Caco-2 (cell line): ENCODE data around the gene SPATS2L. TPM values are rescaled to one million over a fixed set of nuclear protein-coding genes. Genes with fewer than 3 reads are reported as not detected.

Source experiments
- BruUV-seq: library from RNA; stranded (reverse); fragments of 400-500 nt; replicated peaks from 2 replicates; lab custom pipeline; 2021; lab: Mats Ljungman, UMichigan
- CTCF ChIA-PET: fragments of 300-600 bp; sonication (Branson Sonifier 250); formaldehyde crosslinking; loops from one replicate; lab custom pipeline; 2022; ENCODE audit warnings: antibody characterized with exemption; lab: Charles Lee
- POLR2A ChIA-PET: fragments of 300-600 bp; sonication (Branson Sonifier 250); formaldehyde crosslinking; loops from one replicate; lab custom pipeline; 2022; ENCODE audit warnings: antibody characterized with exemption; lab: Charles Lee
- DNase-seq, 2 experiments: peaks; one replicate each; pipeline versions ENCODE4 v3.0.0 to v3.0.0-alpha.2; 2020 to 2022
- H3K27me3 ChIP-seq: replicated peaks from 2 replicates; pipeline ENCODE4 v1.6.0; 2011; ENCODE audit warnings: low read length; ENCODE audit not compliant: control insufficient read depth, insufficient read depth
- H3K36me3 ChIP-seq: 2 replicates; pipeline ENCODE4 v1.5.1; 2011; ENCODE audit warnings: low read length; ENCODE audit not compliant: control insufficient read depth, insufficient read depth
- H3K4me1 ChIP-seq: fragments of 250-450 bp; sonication (Bioruptor Pico); 2 replicates; pipeline ENCODE4 v1.5.1; 2020; ENCODE audit warnings: mild to moderate bottlenecking
- H3K4me3 ChIP-seq: 2 replicates; pipeline ENCODE4 v1.5.1; 2011; ENCODE audit warnings: low read depth, mild to moderate bottlenecking, control low read depth, low read length
- H3K9me3 ChIP-seq: fragments of 250-450 bp; sonication (Bioruptor Pico); 2 replicates; pipeline ENCODE4 v1.5.1; 2020; ENCODE audit warnings: mild to moderate bottlenecking, moderate library complexity
- H3K27ac Mint-ChIP-seq: one replicate; pipeline ENCODE4 v1.8.0; 2022; ENCODE audit warnings: mixed read lengths; ENCODE audit not compliant: unreplicated experiment
- H3K27me3 Mint-ChIP-seq: one replicate; pipeline ENCODE4 v1.8.0; 2022; ENCODE audit warnings: mixed read lengths; ENCODE audit not compliant: insufficient read depth, unreplicated experiment
- H3K36me3 Mint-ChIP-seq: one replicate; pipeline ENCODE4 v1.8.0; 2022; ENCODE audit warnings: mild to moderate bottlenecking, mixed read lengths; ENCODE audit not compliant: insufficient read depth, unreplicated experiment
- H3K4me1 Mint-ChIP-seq: one replicate; pipeline ENCODE4 v1.8.0; 2022; ENCODE audit warnings: low read depth, mixed read lengths; ENCODE audit not compliant: unreplicated experiment
- H3K4me3 Mint-ChIP-seq: one replicate; pipeline ENCODE4 v1.8.0; 2022; ENCODE audit warnings: mild to moderate bottlenecking, moderate library complexity, mixed read lengths; ENCODE audit not compliant: unreplicated experiment
- H3K9me3 Mint-ChIP-seq: one replicate; pipeline ENCODE4 v1.8.0; 2022; ENCODE audit warnings: mixed read lengths; ENCODE audit not compliant: unreplicated experiment
- intact Hi-C: fragments of 100-400 bp; cut with micrococcal nuclease; formaldehyde crosslinking; loops from one replicate; pipeline ENCODE4 v1.10.0; 2022; ENCODE audit not compliant: unreplicated experiment
- total RNA-seq: library from RNA; stranded (reverse); gene quantifications from 2 replicates; pipeline ENCODE4 v1.2.3, GENCODE V29; 2022
- TF ChIP-seq, protein P1 (sequence below), 2 experiments: fragments of 200-600 bp in 1 of 2; IDR thresholded peaks; 1 replicate in 1 of 2; 2 replicates in 1 of 2; pipeline versions ENCODE4 v1.5.1 to v1.8.0; 2011 to 2022; ENCODE audit warnings: antibody characterized with exemption in 1 of 2, control low read depth in 1 of 2, inconsistent platforms in 1 of 2, low read depth in 1 of 2, low read length in 1 of 2, mild to moderate bottlenecking in 1 of 2, moderate library complexity in 1 of 2; ENCODE audit not compliant: insufficient read depth in 1 of 2, severe bottlenecking in 1 of 2, unreplicated experiment in 1 of 2

Gene SPATS2L
- total RNA-seq, 1 experiment from 2014 or later, result 196 TPM

DNA sequence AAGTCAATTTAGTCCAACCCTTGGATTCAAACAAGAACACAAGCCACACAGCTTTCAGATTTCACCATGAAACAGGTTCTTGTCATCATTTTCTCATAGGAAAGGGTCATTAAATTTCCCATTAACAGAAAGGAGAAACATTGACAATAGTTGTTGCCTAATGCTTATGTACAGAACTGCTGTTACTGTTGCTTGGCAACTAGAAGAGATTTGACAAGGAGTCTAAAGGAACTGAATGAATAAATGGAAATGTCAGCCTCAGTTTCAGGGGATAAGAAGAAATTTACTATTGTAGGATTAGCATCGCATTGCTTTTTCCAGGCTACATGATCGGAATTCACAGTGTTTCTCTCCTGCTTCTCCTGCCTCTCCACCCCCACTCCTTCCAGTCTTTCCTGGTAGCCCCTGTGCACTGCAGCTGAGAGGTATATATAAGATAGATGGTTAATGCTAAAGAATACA lies 90.3 kb downstream of the SPATS2L start:
- Mint-ChIP-seq H3K27me3 (no peaks in the 10 kb centered on the region), H3K4me1 (peaks cover 21% of the 10 kb centered on the region)
- CTCF ChIA-PET, result no interaction called here

DNA sequence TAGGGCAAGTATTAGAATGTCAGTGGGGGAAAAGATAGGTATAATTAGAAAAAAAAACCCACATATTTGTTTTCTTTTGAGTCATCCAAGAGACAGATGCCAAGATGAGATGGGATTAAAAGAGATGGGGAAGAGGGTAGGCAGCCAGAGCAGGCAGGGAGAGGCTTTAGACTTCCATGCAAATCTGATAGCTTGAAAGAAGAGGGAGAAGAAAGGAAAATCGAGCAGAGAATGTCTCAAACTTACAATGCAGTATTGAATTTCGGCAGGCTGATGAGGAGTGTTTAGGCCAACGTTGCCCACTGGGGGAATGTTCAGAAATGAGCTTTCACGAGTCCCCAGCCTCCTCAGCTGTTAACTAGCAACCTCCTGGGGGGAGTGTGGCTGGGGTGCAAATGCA lies 91.3 kb downstream of the SPATS2L start:
- no TSS peak for BruUV-seq
- Mint-ChIP-seq H3K9me3 (no peaks in the 10 kb centered on the region), H3K27ac (peak overlapping the region; percentile 1), H3K27me3 (no peaks in the 10 kb centered on the region), H3K36me3 (peaks cover 54% of the 10 kb centered on the region), H3K4me3 (no peak overlapping the region), H3K4me1 (peaks cover 29% of the 10 kb centered on the region)
- H3K27me3 ChIP-seq, result no peaks in the 10 kb centered on the region
- TF ChIP-seq, protein P1, sequence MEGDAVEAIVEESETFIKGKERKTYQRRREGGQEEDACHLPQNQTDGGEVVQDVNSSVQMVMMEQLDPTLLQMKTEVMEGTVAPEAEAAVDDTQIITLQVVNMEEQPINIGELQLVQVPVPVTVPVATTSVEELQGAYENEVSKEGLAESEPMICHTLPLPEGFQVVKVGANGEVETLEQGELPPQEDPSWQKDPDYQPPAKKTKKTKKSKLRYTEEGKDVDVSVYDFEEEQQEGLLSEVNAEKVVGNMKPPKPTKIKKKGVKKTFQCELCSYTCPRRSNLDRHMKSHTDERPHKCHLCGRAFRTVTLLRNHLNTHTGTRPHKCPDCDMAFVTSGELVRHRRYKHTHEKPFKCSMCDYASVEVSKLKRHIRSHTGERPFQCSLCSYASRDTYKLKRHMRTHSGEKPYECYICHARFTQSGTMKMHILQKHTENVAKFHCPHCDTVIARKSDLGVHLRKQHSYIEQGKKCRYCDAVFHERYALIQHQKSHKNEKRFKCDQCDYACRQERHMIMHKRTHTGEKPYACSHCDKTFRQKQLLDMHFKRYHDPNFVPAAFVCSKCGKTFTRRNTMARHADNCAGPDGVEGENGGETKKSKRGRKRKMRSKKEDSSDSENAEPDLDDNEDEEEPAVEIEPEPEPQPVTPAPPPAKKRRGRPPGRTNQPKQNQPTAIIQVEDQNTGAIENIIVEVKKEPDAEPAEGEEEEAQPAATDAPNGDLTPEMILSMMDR (IDR thresholded peaks at IDR 0.05; ENCODE audit: insufficient read depth in 1 of 2, low read depth in 1 of 2, low read length in 1 of 2, severe bottlenecking in 1 of 2, unreplicated experiment in 1 of 2), result no peak
- ChIA-PET POLR2A (no interaction called here), CTCF (no interaction called here)
- intact Hi-C loops, result loop anchor here (1.0 kb wide), 1 partner anchor 8 kb away; no protein-coding TSS in a partner anchor
- no peaks in the 10 kb centered on the region for H3K9me3 ChIP-seq
- H3K4me1 ChIP-seq, result peaks cover 26% of the 10 kb centered on the region
- no peak for DNase-seq
- no peak overlapping the region for H3K4me3 ChIP-seq
- no peaks in the 10 kb centered on the region; the same call in 1 of the 2 replicates for H3K36me3 ChIP-seq

More for the DNA sequence above, 90.3 kb downstream of the SPATS2L start:
- Histone ChIP-seq H3K4me3 (no peak overlapping the region), H3K36me3 (peaks cover 1% of the 10 kb centered on the region; the same call in 1 of the 2 replicates), H3K4me1 (peaks cover 17% of the 10 kb centered on the region), H3K27me3 (no peaks in the 10 kb centered on the region), H3K9me3 (no peaks in the 10 kb centered on the region)
- H3K4me3 Mint-ChIP-seq, result no peak overlapping the region
- no TSS peak for BruUV-seq
- TF ChIP-seq, protein P1 (IDR thresholded peaks at IDR 0.05; ENCODE audit: insufficient read depth in 1 of 2, low read depth in 1 of 2, low read length in 1 of 2, severe bottlenecking in 1 of 2, unreplicated experiment in 1 of 2), result no peak
- H3K27ac Mint-ChIP-seq, result no peak overlapping the region
- no peak for DNase-seq
- H3K36me3 Mint-ChIP-seq, result peaks cover 54% of the 10 kb centered on the region
- POLR2A ChIA-PET, result no interaction called here
- intact Hi-C loops, result loop anchor here (1.0 kb wide), 1 partner anchor 8 kb away; no protein-coding TSS in a partner anchor
- H3K9me3 Mint-ChIP-seq, result no peaks in the 10 kb centered on the region

DNA sequence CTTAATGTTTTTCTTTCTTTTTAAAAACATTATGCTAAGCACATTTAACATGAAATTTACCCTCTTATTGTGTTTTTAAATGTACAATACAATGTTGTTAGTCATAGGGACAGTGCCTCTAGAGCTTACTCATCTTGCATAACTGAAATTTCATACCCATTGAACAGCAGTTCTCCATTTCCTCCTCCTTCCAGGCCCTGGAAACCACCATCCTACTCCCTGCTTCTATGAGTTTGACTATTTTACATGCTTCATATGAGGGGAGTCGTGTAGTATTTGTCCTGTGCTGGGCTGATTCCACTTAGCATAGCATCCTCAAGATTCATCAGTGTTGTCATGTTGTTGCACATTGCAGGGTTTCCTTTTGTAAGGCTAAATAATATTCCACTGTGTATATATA lies 92.6 kb downstream of the SPATS2L start:
- Histone ChIP-seq H3K36me3 (no peaks in the 10 kb centered on the region), H3K4me1 (peaks cover 38% of the 10 kb centered on the region)
- no peak overlapping the region for H3K27ac Mint-ChIP-seq

More for the DNA sequence above, 92.6 kb downstream of the SPATS2L start:
- no peaks in the 10 kb centered on the region for H3K27me3 Mint-ChIP-seq
- TF ChIP-seq, protein P1 (IDR thresholded peaks at IDR 0.05; ENCODE audit: insufficient read depth in 1 of 2, low read depth in 1 of 2, low read length in 1 of 2, severe bottlenecking in 1 of 2, unreplicated experiment in 1 of 2), result no peak
- Histone ChIP-seq H3K4me3 (no peak overlapping the region), H3K27me3 (no peaks in the 10 kb centered on the region), H3K9me3 (no peaks in the 10 kb centered on the region)
- CTCF ChIA-PET, result no interaction called here
- peaks cover 62% of the 10 kb centered on the region for H3K36me3 Mint-ChIP-seq
- H3K9me3 Mint-ChIP-seq, result no peaks in the 10 kb centered on the region
- intact Hi-C loops, result no loop called here
- peaks cover 38% of the 10 kb centered on the region for H3K4me1 Mint-ChIP-seq
- POLR2A ChIA-PET, result no interaction called here
- no peak for DNase-seq
- H3K4me3 Mint-ChIP-seq, result no peak overlapping the region
- no TSS peak for BruUV-seq
